GM18951 (cell line): ENCODE results near the gene PLK5.

Experiments
- POLR2A ChIP-seq: IDR thresholded peaks from 4 replicates; pipeline ENCODE4 v1.6.1; 2011; ENCODE audit warnings: mild to moderate bottlenecking; ENCODE audit not compliant: insufficient read length, insufficient read depth; ENCODE audit errors: extremely low read depth
- in situ Hi-C: fragments of 300-500 bp; cut with MboI; formaldehyde crosslinking; loops from one replicate; pipeline ENCODE4 v1.12.0; 2022; ENCODE audit warnings: low sequenced_read_pairs, mixed read lengths, inconsistent platforms; ENCODE audit not compliant: unreplicated experiment

Gene PLK5

DNA sequence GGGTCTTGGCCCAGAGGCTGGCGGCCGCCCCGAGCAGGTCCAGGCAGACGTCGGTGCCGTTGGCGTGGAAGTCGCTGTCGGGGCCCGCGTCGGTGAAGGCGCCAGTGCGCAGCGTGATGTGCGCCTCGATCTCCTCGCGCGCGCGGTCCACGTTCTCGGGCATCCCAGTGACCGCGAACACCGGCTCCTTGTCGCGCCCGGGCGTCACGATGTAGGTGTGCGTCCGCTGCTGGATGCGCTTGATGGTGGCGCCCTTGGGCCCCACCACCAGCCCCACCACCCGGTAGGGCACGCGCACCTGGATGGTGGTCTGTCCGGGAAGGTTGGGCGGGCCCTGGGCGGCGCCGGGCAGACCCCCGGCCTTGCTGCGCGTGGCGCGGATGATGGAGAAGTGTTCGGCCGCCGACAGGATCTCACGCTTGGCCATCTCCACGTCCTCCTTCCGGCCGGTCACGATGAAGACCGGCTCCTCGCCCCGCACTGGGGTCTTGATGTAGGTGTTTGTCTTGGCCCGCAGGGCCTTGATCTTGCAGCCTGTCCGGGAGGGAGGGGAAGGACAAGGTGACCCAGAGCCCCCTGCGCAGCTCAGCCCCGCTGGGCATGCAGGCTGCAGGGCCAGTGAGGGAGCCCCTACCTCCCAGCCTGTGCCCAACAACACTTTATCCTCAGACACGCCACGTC lies 32.7 kb downstream of the PLK5 start:
- in situ Hi-C loops: no loop called here
- no peak for TF ChIP-seq POLR2A

GRCh38 chr19:1558552-1558951 lies 34.7 kb downstream of the PLK5 start:
- TF ChIP-seq POLR2A: no peak
- in situ Hi-C loops: no loop called here

- in situ Hi-C loops: no loop called here
- no peak for TF ChIP-seq POLR2A
These were observed 36.5 kb downstream of the PLK5 start for GRCh38 chr19:1560286-1560882.

GRCh38 chr19:1561236-1561842 lies 37.5 kb downstream of the PLK5 start:
- TF ChIP-seq POLR2A: no peak
- in situ Hi-C loops: no loop called here

GRCh38 chr19:1563251-1563650 lies 39.4 kb downstream of the PLK5 start:
- in situ Hi-C loops: no loop called here
- TF ChIP-seq POLR2A: no peak

DNA sequence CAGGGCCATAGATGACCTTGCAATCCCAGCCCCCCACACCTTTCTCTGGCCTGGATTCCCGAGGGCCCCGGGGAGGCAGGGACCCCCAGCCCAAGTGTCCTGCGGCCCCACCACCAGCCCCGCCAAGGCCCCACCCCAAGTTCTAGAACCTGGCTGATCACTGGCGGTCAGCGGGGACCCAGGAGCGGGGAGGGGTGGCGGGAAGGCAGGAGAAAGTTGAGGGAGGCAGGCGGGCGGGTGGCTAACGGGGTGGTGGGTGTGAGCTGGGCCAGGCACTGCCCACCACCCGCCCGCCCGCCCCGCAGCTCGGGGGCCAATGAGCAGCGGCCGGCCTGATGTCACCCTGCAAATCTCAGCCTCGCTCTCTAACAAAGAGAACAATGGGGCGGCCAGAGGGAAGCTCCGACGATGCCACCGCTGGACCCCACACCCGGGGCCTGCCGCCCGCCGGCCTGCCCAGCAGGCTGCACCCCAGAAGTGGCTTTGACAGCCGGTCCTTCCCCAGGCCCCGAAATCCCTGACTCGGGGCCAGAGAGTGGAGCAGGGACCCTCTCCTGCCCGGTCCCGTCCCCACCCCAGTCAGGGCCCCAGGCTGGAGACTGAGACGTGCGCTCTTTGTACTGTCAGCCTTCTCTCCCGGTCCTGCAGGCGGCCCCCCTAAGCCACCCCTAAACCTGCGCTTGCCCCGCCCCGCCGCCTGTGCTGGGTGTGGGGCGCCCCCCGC lies 42.7 kb downstream of the PLK5 start:
- no peak for TF ChIP-seq POLR2A
- in situ Hi-C loops: no loop called here

DNA sequence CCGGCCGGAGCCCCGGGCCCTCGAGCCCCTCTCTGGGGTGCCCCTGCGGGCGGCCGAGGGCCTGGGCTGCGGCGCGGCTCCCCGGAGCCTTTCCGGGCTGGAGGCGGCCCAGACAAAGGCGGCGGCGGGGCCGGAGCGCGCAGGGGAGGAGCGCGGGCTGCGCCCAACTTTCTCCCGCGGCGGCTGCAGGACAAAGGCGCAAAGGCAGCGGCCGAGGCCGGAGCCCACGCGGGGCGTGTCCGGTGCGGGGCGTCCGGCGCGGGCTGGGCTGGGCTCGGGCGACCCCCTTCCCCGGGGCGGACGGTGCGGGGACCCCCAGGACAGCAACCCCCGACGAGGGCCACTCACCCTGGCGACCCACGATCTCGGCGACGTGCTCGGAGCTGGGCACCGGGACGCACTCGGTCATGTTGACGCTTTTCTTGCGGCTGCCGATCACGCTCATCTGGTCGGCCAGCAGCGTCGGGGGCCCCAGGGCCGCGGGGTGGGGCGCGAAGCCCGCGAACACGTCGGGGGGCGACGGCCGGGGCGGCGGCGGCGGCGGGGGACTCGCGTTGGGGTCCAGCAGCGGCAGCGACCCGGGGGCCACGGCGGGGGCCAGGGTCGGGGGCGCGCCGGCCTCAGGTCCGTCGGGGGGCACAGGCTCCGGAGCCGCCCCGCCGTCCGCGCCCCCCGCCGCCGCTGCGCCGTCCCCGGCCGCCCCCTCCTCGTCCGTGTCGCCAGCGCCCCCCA lies 43.4 kb downstream of the PLK5 start:
- TF ChIP-seq POLR2A: no peak
- in situ Hi-C loops: no loop called here

DNA sequence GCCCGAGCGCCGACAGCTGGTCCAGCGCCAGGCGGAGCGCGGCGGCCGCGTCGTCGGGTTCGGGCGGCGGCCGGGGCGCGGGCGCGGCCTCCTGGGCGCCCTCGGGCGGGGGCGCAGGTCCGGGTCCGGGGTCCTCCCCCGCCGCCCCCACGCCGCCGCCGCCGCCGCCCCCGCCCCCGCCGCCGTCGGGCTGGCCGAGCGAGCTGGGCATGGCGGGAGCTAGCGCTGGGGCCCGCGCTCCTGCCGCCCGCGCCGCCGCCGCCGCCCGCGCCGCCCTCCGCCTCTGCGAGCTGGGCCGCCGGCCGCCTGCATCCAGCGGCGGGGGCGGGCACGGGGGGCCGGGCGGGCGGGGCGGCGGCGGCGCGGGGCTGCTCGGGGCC lies 44.0 kb downstream of the PLK5 start:
- in situ Hi-C loops: no loop called here

DNA sequence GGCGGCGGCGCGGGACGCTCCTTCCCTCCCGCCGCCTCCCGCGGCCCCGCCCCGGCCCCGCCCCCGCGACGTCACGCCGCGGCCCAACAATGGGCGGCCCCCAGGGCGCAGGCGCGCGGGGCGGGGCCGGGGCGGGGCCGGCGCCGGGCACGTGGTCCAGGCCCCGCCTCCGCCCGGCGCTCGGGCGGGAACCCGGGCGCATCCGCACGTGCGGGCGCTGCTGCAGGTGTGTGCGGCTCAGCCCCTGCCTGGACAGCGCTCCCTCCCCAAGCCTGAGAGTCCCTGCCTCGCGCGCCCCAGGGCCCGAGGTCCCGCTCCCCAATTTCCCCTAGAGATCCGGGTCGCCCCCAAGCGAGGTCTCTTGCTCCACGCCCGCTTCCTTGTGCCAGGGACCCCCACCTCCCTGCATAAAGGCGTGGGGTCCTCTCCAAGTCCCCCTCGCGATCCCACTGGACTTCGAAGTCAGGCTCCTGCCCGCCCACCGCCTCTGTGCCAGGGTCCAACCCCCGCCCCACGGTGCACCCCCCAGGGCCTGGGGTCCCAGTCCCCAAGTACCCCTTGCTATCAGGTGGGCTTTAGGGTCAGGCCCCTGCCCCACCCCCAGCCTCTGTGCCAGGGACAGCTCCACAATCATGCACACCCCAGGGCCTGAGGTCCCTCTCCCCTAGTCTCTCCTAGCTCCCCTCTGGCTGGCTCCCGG lies 44.6 kb downstream of the PLK5 start, which contains the start of gene MEX3D:
MEX3D (minus strand) TSS at position 6 of the 700 bp plus-strand sequence. CDS start 267 bp downstream, outside the sequence.
- in situ Hi-C loops: no loop called here
- TF ChIP-seq POLR2A: no peak

More for the DNA sequence above, 44.0 kb downstream of the PLK5 start:
- no peak for TF ChIP-seq POLR2A

GRCh38 chr19:1569997-1570396 lies 46.1 kb downstream of the PLK5 start:
- in situ Hi-C loops: no loop called here
- TF ChIP-seq POLR2A: no peak

GRCh38 chr19:1570836-1571235 lies 47.0 kb downstream of the PLK5 start:
- in situ Hi-C loops: no loop called here
- TF ChIP-seq POLR2A: no peak

- TF ChIP-seq POLR2A: no peak
- in situ Hi-C loops: no loop called here
These were observed 47.5 kb downstream of the PLK5 start for GRCh38 chr19:1571358-1571757.
